Measurements from ENCODE around the gene PCNT.

GRCh38 chr21:46438241-46438640 is 114.3 kb downstream of the PCNT start:
- no peak for TF ChIP-seq CTCF (IDR thresholded peaks at IDR 0.05)
- no peak for TF ChIP-seq EP300 (IDR thresholded peaks at IDR 0.05)

Measured in tibial nerve (tissue), 4 donors.